Nephron (organoid): ENCODE data around the gene LGR4.

Experiments
- H3K27ac Mint-ChIP-seq, 3 experiments: 2 replicates each; pipeline ENCODE4 v1.8.0; 2020; ENCODE audit warnings: mixed read lengths in 3 of 3, mild to moderate bottlenecking in 2 of 3, moderate library complexity in 1 of 3
- H3K27me3 Mint-ChIP-seq: 2 replicates; pipeline ENCODE4 v1.8.0; 2021; ENCODE audit warnings: low read depth, mild to moderate bottlenecking, moderate library complexity, mixed read lengths
- H3K36me3 Mint-ChIP-seq: 2 replicates; pipeline ENCODE4 v1.8.0; 2020; ENCODE audit warnings: low read depth, mixed read lengths
- H3K4me1 Mint-ChIP-seq: 2 replicates; pipeline ENCODE4 v1.8.0; 2020; ENCODE audit warnings: mixed read lengths
- H3K4me3 Mint-ChIP-seq, 3 experiments: 2 replicates each; pipeline ENCODE4 v1.8.0; 2020; ENCODE audit warnings: mild to moderate bottlenecking in 3 of 3, mixed read lengths in 3 of 3, moderate library complexity in 2 of 3
- H3K9me3 Mint-ChIP-seq: 2 replicates; pipeline ENCODE4 v1.8.0; 2020; ENCODE audit warnings: mixed read lengths
- CTCF ChIP-seq, 3 experiments: fragments of 200-600 bp; sonication (generic); IDR thresholded peaks; one replicate each; pipeline ENCODE4 v1.5.0; 2021; ENCODE audit warnings: antibody characterized with exemption in 3 of 3; ENCODE audit not compliant: unreplicated experiment in 3 of 3

LGR4 gene

DNA sequence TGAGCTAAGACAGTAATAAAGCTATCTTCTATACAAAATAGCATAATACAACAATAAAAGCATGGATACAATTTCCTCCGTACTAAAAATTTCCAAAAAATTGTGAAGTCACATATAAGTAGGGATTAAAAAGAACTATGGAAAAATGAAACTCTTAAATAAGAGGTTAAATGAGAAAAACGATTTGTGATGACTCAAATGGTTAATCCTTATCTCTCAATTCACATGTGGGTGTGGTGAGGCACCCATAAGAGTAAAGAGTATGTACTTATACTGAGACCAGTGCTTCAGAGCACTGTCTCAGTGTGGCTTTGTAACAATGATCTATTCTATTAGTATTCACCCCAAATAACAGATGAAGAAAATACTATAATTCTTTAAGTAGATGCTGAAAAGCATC, 84.6 kb downstream of the LGR4 start:
- peaks cover 44% of the 10 kb centered on the region for H3K36me3 Mint-ChIP-seq
- peaks cover 24% of the 10 kb centered on the region for H3K4me1 Mint-ChIP-seq
- no peak for TF ChIP-seq CTCF (IDR thresholded peaks at IDR 0.05; ENCODE audit: unreplicated experiment in 3 of 3)

DNA sequence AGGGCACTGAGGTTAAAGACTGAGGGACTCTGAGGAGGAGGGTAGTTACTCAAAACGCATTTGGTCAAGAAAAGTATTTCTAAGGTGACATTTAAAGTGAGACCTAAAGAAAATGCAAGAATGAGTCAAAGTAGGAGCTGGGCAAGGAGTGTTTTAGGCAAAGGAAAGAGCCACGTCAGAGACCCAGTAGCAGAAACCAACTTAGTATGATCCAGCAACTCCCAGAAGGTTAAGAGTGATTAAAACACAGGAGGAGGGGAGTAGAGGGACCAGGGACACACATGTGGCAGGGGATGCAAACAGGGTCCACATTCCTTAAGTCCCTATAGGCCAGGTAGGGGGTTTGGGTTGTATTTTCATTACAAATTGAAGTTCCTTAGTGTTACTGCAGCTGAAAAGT, 85.2 kb downstream of the LGR4 start:
- peak overlapping the region in 2 of 3 experiments; percentile 33 to 63 for H3K27ac Mint-ChIP-seq
- H3K4me1 Mint-ChIP-seq: peaks cover 17% of the 10 kb centered on the region
- TF ChIP-seq CTCF (IDR thresholded peaks at IDR 0.05; ENCODE audit: unreplicated experiment in 3 of 3): no peak
- H3K27me3 Mint-ChIP-seq: no peaks in the 10 kb centered on the region
- no peaks in the 10 kb centered on the region for H3K9me3 Mint-ChIP-seq
- peaks cover 44% of the 10 kb centered on the region for H3K36me3 Mint-ChIP-seq
- no peak overlapping the region for H3K4me3 Mint-ChIP-seq

More for the DNA sequence above, 84.6 kb downstream of the LGR4 start:
- no peak overlapping the region for H3K4me3 Mint-ChIP-seq
- peak overlapping the region in 2 of 3 experiments; percentile 56 to 59 for H3K27ac Mint-ChIP-seq
- no peaks in the 10 kb centered on the region for H3K27me3 Mint-ChIP-seq
- H3K9me3 Mint-ChIP-seq: no peaks in the 10 kb centered on the region

GRCh38 chr11:27386181-27386845, 86.3 kb downstream of the LGR4 start:
- Mint-ChIP-seq H3K36me3 (peaks cover 52% of the 10 kb centered on the region), H3K27me3 (no peaks in the 10 kb centered on the region), H3K4me3 (no peak overlapping the region), H3K9me3 (no peaks in the 10 kb centered on the region), H3K4me1 (peaks cover 9% of the 10 kb centered on the region), H3K27ac (peak overlapping the region; percentile 11 to 49 (median 48))
- TF ChIP-seq CTCF (IDR thresholded peaks at IDR 0.05; ENCODE audit: unreplicated experiment in 3 of 3): no peak

DNA sequence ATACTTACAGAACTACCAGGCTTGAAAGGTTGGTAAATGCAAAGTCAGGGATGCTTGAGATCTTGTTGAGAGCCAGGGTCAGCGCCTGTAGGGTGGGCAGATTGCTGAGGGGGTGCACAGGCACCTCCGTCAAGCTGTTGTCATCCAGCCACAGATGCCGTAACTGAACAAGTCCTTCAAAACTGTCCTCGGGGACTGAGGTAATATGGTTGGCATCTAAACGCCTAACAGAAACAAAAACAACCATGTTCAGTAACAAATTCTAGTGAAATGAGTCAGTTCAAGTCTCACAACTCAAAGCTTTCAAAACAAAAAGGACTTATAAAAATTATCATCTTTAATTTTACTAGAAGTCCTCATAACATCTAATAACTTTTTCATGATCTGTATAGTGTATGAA, 87.3 kb downstream of the LGR4 start:
- Mint-ChIP-seq H3K27ac (peak overlapping the region in 2 of 3 experiments; percentile 49 to 65), H3K4me1 (peaks cover 9% of the 10 kb centered on the region), H3K4me3 (no peak overlapping the region), H3K27me3 (no peaks in the 10 kb centered on the region), H3K9me3 (no peaks in the 10 kb centered on the region), H3K36me3 (peaks cover 50% of the 10 kb centered on the region)
- no peak for TF ChIP-seq CTCF (IDR thresholded peaks at IDR 0.05; ENCODE audit: unreplicated experiment in 3 of 3)

DNA sequence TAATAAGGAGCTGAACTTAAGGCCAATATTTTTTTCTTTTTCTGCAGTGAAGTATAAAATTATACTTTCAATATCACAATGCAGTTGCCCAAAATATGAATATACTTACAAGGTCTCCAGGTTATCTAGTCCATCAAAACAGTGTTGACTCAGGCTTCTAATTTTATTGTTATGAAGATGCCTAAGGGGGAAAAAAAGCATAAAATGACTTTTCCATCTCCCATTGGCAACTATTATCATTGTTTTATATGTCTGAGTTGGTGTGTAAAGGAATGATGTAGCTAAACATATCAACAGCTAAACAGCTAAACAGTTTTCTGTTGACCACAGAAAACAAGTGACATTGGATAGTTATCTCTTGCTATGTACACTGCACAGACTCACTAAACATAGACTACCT, 88.4 kb downstream of the LGR4 start:
- H3K27me3 Mint-ChIP-seq: no peaks in the 10 kb centered on the region
- H3K36me3 Mint-ChIP-seq: peaks cover 55% of the 10 kb centered on the region
- peaks cover 9% of the 10 kb centered on the region for H3K4me1 Mint-ChIP-seq
- TF ChIP-seq CTCF (IDR thresholded peaks at IDR 0.05; ENCODE audit: unreplicated experiment in 3 of 3): no peak
- H3K27ac Mint-ChIP-seq: peak overlapping the region in 1 of 3 experiments; percentile 46
- H3K4me3 Mint-ChIP-seq: no peak overlapping the region
- no peaks in the 10 kb centered on the region for H3K9me3 Mint-ChIP-seq

GRCh38 chr11:27383645-27384044, 88.9 kb downstream of the LGR4 start:
- Mint-ChIP-seq H3K4me1 (peaks cover 9% of the 10 kb centered on the region), H3K27me3 (no peaks in the 10 kb centered on the region), H3K4me3 (no peak overlapping the region), H3K27ac (peak overlapping the region; percentile 49 to 72 (median 69)), H3K9me3 (no peaks in the 10 kb centered on the region), H3K36me3 (peaks cover 60% of the 10 kb centered on the region)
- TF ChIP-seq CTCF (IDR thresholded peaks at IDR 0.05; ENCODE audit: unreplicated experiment in 3 of 3): no peak
